Muscle layer of colon (tissue), 2 donors: Measurements from ENCODE around the gene TK2.
"Not testable (repeated sequence)": the region's sequence is repeated elsewhere in the genome, so short reads cannot be mapped to it uniquely, and the experiment has no call there.

ENCODE experiments used
- H3K27ac ChIP-seq: one replicate; pipeline ENCODE4 v1.7.0; 2013; ENCODE audit warnings: low read depth, mild to moderate bottlenecking, low read length, moderate library complexity
- H3K27me3 ChIP-seq, 2 donors: one replicate each; pipeline ENCODE4 v1.7.0; 2013; ENCODE audit warnings: low read length in 2 of 2, mild to moderate bottlenecking in 2 of 2; ENCODE audit not compliant: insufficient read depth in 2 of 2, control insufficient read depth in 1 of 2
- H3K36me3 ChIP-seq: one replicate; pipeline ENCODE4 v1.7.0; 2013; ENCODE audit warnings: mild to moderate bottlenecking, low read length; ENCODE audit not compliant: insufficient read depth
- H3K4me1 ChIP-seq: one replicate; pipeline ENCODE4 v1.7.0; 2013; ENCODE audit warnings: mild to moderate bottlenecking, low read length; ENCODE audit not compliant: insufficient read depth
- H3K4me3 ChIP-seq, 2 donors: one replicate each; pipeline ENCODE4 v1.7.0; 2013; ENCODE audit warnings: low read length in 2 of 2, low read depth in 1 of 2, mild to moderate bottlenecking in 1 of 2, moderate library complexity in 1 of 2
- H3K9ac ChIP-seq: one replicate; pipeline ENCODE4 v1.7.0; 2013; ENCODE audit warnings: low read length
- H3K9me3 ChIP-seq: one replicate; pipeline ENCODE4 v1.7.0; 2013; ENCODE audit warnings: mild to moderate bottlenecking, low read length
- donor health status: abdominal sarcoma.
- donor health status: Adenocarcinoma of cecum.

The TK2 gene

GRCh38 chr16:66515596-66516508 is 34.1 kb downstream of the TK2 start:
- Histone ChIP-seq H3K4me1 (peaks cover 39% of the 10 kb centered on the region), H3K9ac (no peak overlapping the region)

GRCh38 chr16:66514980-66515595 is 34.8 kb downstream of the TK2 start:
- H3K4me3 ChIP-seq, H3K9ac ChIP-seq, H3K9me3 ChIP-seq, H3K27me3 ChIP-seq, H3K27ac ChIP-seq: not testable (repeated sequence)
- peaks cover 27% of the 10 kb centered on the region for H3K36me3 ChIP-seq
- H3K4me1 ChIP-seq = peaks cover 39% of the 10 kb centered on the region

More at GRCh38 chr16:66515596-66516508, 34.1 kb downstream of the TK2 start:
- no peaks in the 10 kb centered on the region for H3K27me3 ChIP-seq
- peak overlapping the region; percentile 20 for H3K27ac ChIP-seq
- no peaks in the 10 kb centered on the region for H3K9me3 ChIP-seq
- no peak overlapping the region for H3K4me3 ChIP-seq
- peaks cover 22% of the 10 kb centered on the region for H3K36me3 ChIP-seq

- H3K9me3 ChIP-seq, H3K27me3 ChIP-seq, H3K27ac ChIP-seq, H3K9ac ChIP-seq, H3K4me3 ChIP-seq: not testable (repeated sequence)
- Histone ChIP-seq H3K36me3 (peaks cover 27% of the 10 kb centered on the region), H3K4me1 (peaks cover 39% of the 10 kb centered on the region)
Observed at GRCh38 chr16:66514391-66514790, 35.5 kb downstream of the TK2 start.

GRCh38 chr16:66513111-66513723 is 36.7 kb downstream of the TK2 start:
- no peaks in the 10 kb centered on the region for H3K27me3 ChIP-seq
- no peak overlapping the region for H3K9ac ChIP-seq
- peaks cover 38% of the 10 kb centered on the region for H3K4me1 ChIP-seq
- no peaks in the 10 kb centered on the region for H3K9me3 ChIP-seq
- no peak overlapping the region for H3K27ac ChIP-seq
- H3K4me3 ChIP-seq = no peak overlapping the region
- H3K36me3 ChIP-seq = peaks cover 34% of the 10 kb centered on the region

- Histone ChIP-seq H3K4me1 (peaks cover 30% of the 10 kb centered on the region), H3K27me3 (no peaks in the 10 kb centered on the region), H3K4me3 (no peak overlapping the region), H3K9ac (no peak overlapping the region), H3K36me3 (peaks cover 34% of the 10 kb centered on the region), H3K27ac (no peak overlapping the region), H3K9me3 (no peaks in the 10 kb centered on the region)
Observed at GRCh38 chr16:66512272-66513110, 37.4 kb downstream of the TK2 start.

GRCh38 chr16:66511602-66512271 is 38.2 kb downstream of the TK2 start:
- H3K27ac ChIP-seq = no peak overlapping the region
- peaks cover 34% of the 10 kb centered on the region for H3K36me3 ChIP-seq
- no peak overlapping the region for H3K4me3 ChIP-seq
- no peaks in the 10 kb centered on the region for H3K9me3 ChIP-seq
- H3K9ac ChIP-seq = no peak overlapping the region
- peaks cover 23% of the 10 kb centered on the region for H3K4me1 ChIP-seq
- no peaks in the 10 kb centered on the region for H3K27me3 ChIP-seq

- H3K9ac ChIP-seq = no peak overlapping the region
- no peak overlapping the region for H3K4me3 ChIP-seq
- H3K36me3 ChIP-seq = peaks cover 34% of the 10 kb centered on the region
- H3K27ac ChIP-seq = no peak overlapping the region
- H3K27me3 ChIP-seq = no peaks in the 10 kb centered on the region
- H3K4me1 ChIP-seq = peaks cover 15% of the 10 kb centered on the region
- no peaks in the 10 kb centered on the region for H3K9me3 ChIP-seq
Observed at GRCh38 chr16:66510711-66511601, 39.0 kb downstream of the TK2 start.

- H3K27ac ChIP-seq = no peak overlapping the region
- H3K36me3 ChIP-seq = peaks cover 34% of the 10 kb centered on the region
- no peaks in the 10 kb centered on the region for H3K27me3 ChIP-seq
- H3K9ac ChIP-seq = no peak overlapping the region
- no peak overlapping the region for H3K4me3 ChIP-seq
- peaks cover 12% of the 10 kb centered on the region for H3K4me1 ChIP-seq
- H3K9me3 ChIP-seq = no peaks in the 10 kb centered on the region
Observed at GRCh38 chr16:66510298-66510697, 39.6 kb downstream of the TK2 start.

- no peak overlapping the region for H3K27ac ChIP-seq
- H3K4me3 ChIP-seq = no peak overlapping the region
- no peaks in the 10 kb centered on the region for H3K9me3 ChIP-seq
- no peaks in the 10 kb centered on the region for H3K27me3 ChIP-seq
- H3K9ac ChIP-seq = no peak overlapping the region
- peaks cover 34% of the 10 kb centered on the region for H3K36me3 ChIP-seq
- H3K4me1 ChIP-seq = peaks cover 12% of the 10 kb centered on the region
Observed at GRCh38 chr16:66509576-66509975, 40.3 kb downstream of the TK2 start.

GRCh38 chr16:66508914-66509496 is 40.9 kb downstream of the TK2 start:
- H3K4me1 ChIP-seq = peaks cover 12% of the 10 kb centered on the region

More at GRCh38 chr16:66508914-66509496, 40.9 kb downstream of the TK2 start:
- H3K4me3 ChIP-seq = no peak overlapping the region
- H3K9me3 ChIP-seq = no peaks in the 10 kb centered on the region
- no peak overlapping the region for H3K9ac ChIP-seq
- peaks cover 34% of the 10 kb centered on the region for H3K36me3 ChIP-seq
- no peak overlapping the region for H3K27ac ChIP-seq
- no peaks in the 10 kb centered on the region for H3K27me3 ChIP-seq
